Hepatocyte (in vitro differentiated cells): ENCODE results near the gene CD44.

Experiments used
- CTCF ChIP-seq: fragments of 200-600 bp; sonication (generic); IDR thresholded peaks from 2 replicates; pipeline ENCODE4 v1.5.1; 2016; ENCODE audit warnings: antibody characterized with exemption, mild to moderate bottlenecking; ENCODE audit not compliant: poor library complexity
- EZH2 ChIP-seq: fragments of 200-600 bp; sonication (generic); IDR thresholded peaks from 2 replicates; pipeline ENCODE4 v1.6.1; 2016; ENCODE audit warnings: antibody characterized with exemption, mild to moderate bottlenecking, borderline replicate concordance

GRCh38 chr11:35134403-35135148, 4.4 kb upstream of the CD44 start:
- TF ChIP-seq CTCF, result no peak
- no peak for TF ChIP-seq EZH2
